GM18907 (cell line): ENCODE measurements around the gene GEMIN4.

ENCODE experiments used
- ATAC-seq: cut with Tn5 transposase; IDR thresholded peaks from one replicate; pipeline ENCODE4 v1.9.1; 2021; ENCODE audit warnings: mild to moderate bottlenecking, moderate library complexity; ENCODE audit not compliant: unreplicated experiment

The GEMIN4 gene

GRCh38 chr17:744937-745336, 7.1 kb downstream of the GEMIN4 start:
- no peak for ATAC-seq

GRCh38 chr17:743139-743538, 8.9 kb downstream of the GEMIN4 start:
- no peak for ATAC-seq

- no peak for ATAC-seq
Observed at GRCh38 chr17:742147-742793, 9.8 kb downstream of the GEMIN4 start.

- ATAC-seq = peak; percentile 66
Observed at GRCh38 chr17:740240-741017, 11.6 kb downstream of the GEMIN4 start.

GRCh38 chr17:737561-738113, 14.4 kb downstream of the GEMIN4 start:
- ATAC-seq = no peak

- ATAC-seq = no peak
Observed at GRCh38 chr17:733743-734142, 18.3 kb downstream of the GEMIN4 start.

GRCh38 chr17:732902-733720, 19.0 kb downstream of the GEMIN4 start:
- ATAC-seq = peak; percentile 32

- ATAC-seq = peak; percentile 62
Observed at GRCh38 chr17:732067-732901, 19.8 kb downstream of the GEMIN4 start, which contains the start of gene TLCD3A. Gene TLCD3A (plus strand): TSS chr17:732596. CDS start chr17:732648, 52 bp downstream.

- no peak for ATAC-seq
Observed at GRCh38 chr17:731644-732066, 20.4 kb downstream of the GEMIN4 start.

GRCh38 chr17:728911-729310, 23.2 kb downstream of the GEMIN4 start:
- ATAC-seq = no peak

- ATAC-seq = no peak
Observed at GRCh38 chr17:726271-726919, 25.7 kb downstream of the GEMIN4 start.

GRCh38 chr17:725746-726145, 26.3 kb downstream of the GEMIN4 start:
- no peak for ATAC-seq

- ATAC-seq = no peak
Observed at GRCh38 chr17:725084-725483, 27.0 kb downstream of the GEMIN4 start.

- ATAC-seq = no peak
Observed at GRCh38 chr17:721540-721937, 30.5 kb downstream of the GEMIN4 start.

- no peak for ATAC-seq
Observed at GRCh38 chr17:720706-721539, 31.1 kb downstream of the GEMIN4 start.

- no peak for ATAC-seq
Observed at GRCh38 chr17:718075-718474, 34.0 kb downstream of the GEMIN4 start.

GRCh38 chr17:708132-708531, 43.9 kb downstream of the GEMIN4 start:
- no peak for ATAC-seq

GRCh38 chr17:705863-706262, 46.2 kb downstream of the GEMIN4 start:
- ATAC-seq = no peak

- no peak for ATAC-seq
Observed at GRCh38 chr17:705011-705410, 47.1 kb downstream of the GEMIN4 start.
